WERI-Rb-1 (cell line): ENCODE measurements around the gene C2CD4D.

Experiments used
- DNase-seq: peaks from one replicate; pipeline ENCODE4 v3.0.0-alpha.2; 2020
- H3K27ac ChIP-seq: fragments of 250-450 bp; sonication (Bioruptor Pico); 2 replicates; pipeline ENCODE4 v1.5.1; 2020; ENCODE audit warnings: mild to moderate bottlenecking, moderate library complexity
- H3K27me3 ChIP-seq: fragments of 250-450 bp; sonication (Bioruptor Pico); 2 replicates; pipeline ENCODE4 v1.5.1; 2021; ENCODE audit warnings: mild to moderate bottlenecking, low read depth, moderate library complexity; ENCODE audit not compliant: insufficient read depth, severe bottlenecking
- H3K36me3 ChIP-seq: fragments of 250-450 bp; sonication (Bioruptor Pico); 2 replicates; pipeline ENCODE4 v1.5.1; 2020; ENCODE audit warnings: mild to moderate bottlenecking, moderate library complexity
- H3K4me3 ChIP-seq: 2 replicates; pipeline ENCODE4 v1.5.1; 2011; ENCODE audit warnings: low read depth, mild to moderate bottlenecking, control low read depth, low read length
- H3K9me3 ChIP-seq: fragments of 250-450 bp; sonication (Bioruptor Pico); 2 replicates; pipeline ENCODE4 v1.5.1; 2021; ENCODE audit warnings: mild to moderate bottlenecking, moderate library complexity; ENCODE audit not compliant: severe bottlenecking
- CTCF ChIP-seq: IDR thresholded peaks from 2 replicates; pipeline ENCODE4 v1.5.1; 2011; ENCODE audit warnings: low read depth, mild to moderate bottlenecking, control low read depth, inconsistent platforms, low read length

The C2CD4D gene

GRCh38 chr1:151825204-151825603 is 14.4 kb downstream of the C2CD4D start:
- Histone ChIP-seq H3K4me3 (no peak overlapping the region), H3K27ac (no peak overlapping the region), H3K27me3 (no peaks in the 10 kb centered on the region), H3K36me3 (no peaks in the 10 kb centered on the region), H3K9me3 (no peaks in the 10 kb centered on the region)
- no peak for TF ChIP-seq CTCF
- no peak for DNase-seq

- TF ChIP-seq CTCF = no peak
- H3K27me3 ChIP-seq = no peaks in the 10 kb centered on the region
- DNase-seq = no peak
- no peaks in the 10 kb centered on the region for H3K36me3 ChIP-seq
- no peak overlapping the region for H3K27ac ChIP-seq
- H3K9me3 ChIP-seq = no peaks in the 10 kb centered on the region
- no peak overlapping the region for H3K4me3 ChIP-seq
Observed at GRCh38 chr1:151823175-151823574, 16.4 kb downstream of the C2CD4D start.

GRCh38 chr1:151822404-151822803 is 17.2 kb downstream of the C2CD4D start:
- no peaks in the 10 kb centered on the region for H3K27me3 ChIP-seq
- no peaks in the 10 kb centered on the region for H3K9me3 ChIP-seq
- TF ChIP-seq CTCF = no peak
- no peaks in the 10 kb centered on the region for H3K36me3 ChIP-seq
- peak; percentile 66 for DNase-seq
- H3K4me3 ChIP-seq = no peak overlapping the region
- peak overlapping the region; percentile 9; the same call in 1 of the 2 replicates for H3K27ac ChIP-seq

- DNase-seq = no peak
- Histone ChIP-seq H3K9me3 (no peaks in the 10 kb centered on the region), H3K27ac (no peak overlapping the region), H3K36me3 (no peaks in the 10 kb centered on the region), H3K4me3 (no peak overlapping the region), H3K27me3 (no peaks in the 10 kb centered on the region)
- no peak for TF ChIP-seq CTCF
Observed at GRCh38 chr1:151820940-151821339, 18.7 kb downstream of the C2CD4D start.

- no peak for TF ChIP-seq CTCF
- Histone ChIP-seq H3K27me3 (no peaks in the 10 kb centered on the region), H3K9me3 (no peaks in the 10 kb centered on the region), H3K27ac (no peak overlapping the region), H3K36me3 (no peaks in the 10 kb centered on the region), H3K4me3 (no peak overlapping the region)
- no peak for DNase-seq
Observed at GRCh38 chr1:151819976-151820623, 19.5 kb downstream of the C2CD4D start.
